Vagina (tissue), 2 donors: ENCODE data around the gene ERC2. TPM values are rescaled to one million over a fixed set of nuclear protein-coding genes. Genes with fewer than 3 reads are reported as not detected.
A peak's percentile ranks its signal among the peaks of the same experiment; 100 is the strongest.

ENCODE experiments used
- DNase-seq, 2 donors: peaks; one replicate each; pipeline ENCODE4 v3.0.0-alpha.2; 2017; ENCODE audit errors: extremely low spot score in 2 of 2
- H3K27ac ChIP-seq: fragments of 200-600 bp; sonication (generic); one replicate; pipeline ENCODE4 v1.5.1; 2019
- H3K27me3 ChIP-seq: fragments of 200-600 bp; sonication (generic); one replicate; pipeline ENCODE4 v1.5.1; 2019
- H3K36me3 ChIP-seq, 2 donors: fragments of 200-600 bp; sonication (generic); one replicate each; pipeline ENCODE4 v1.5.1; 2017 to 2019
- H3K4me1 ChIP-seq: fragments of 200-600 bp; sonication (generic); one replicate; pipeline ENCODE4 v1.5.1; 2019
- H3K4me3 ChIP-seq, 2 donors: fragments of 200-600 bp; sonication (generic); 1 replicate in 1 of 2; 2 replicates in 1 of 2; pipeline ENCODE4 v1.5.1; 2016 to 2019
- H3K9me3 ChIP-seq: fragments of 200-600 bp; sonication (generic); one replicate; pipeline ENCODE4 v1.5.1; 2019
- POLR2A ChIP-seq, 2 donors: fragments of 450-650 bp; IDR thresholded peaks; one replicate each; pipeline ENCODE4 v1.6.1; 2017; ENCODE audit warnings: antibody characterized with exemption in 2 of 2, mild to moderate bottlenecking in 2 of 2, moderate library complexity in 2 of 2
- POLR2AphosphoS5 ChIP-seq, 2 donors: sonication (generic); formaldehyde crosslinking; IDR thresholded peaks; one replicate each; pipeline ENCODE4 v1.9.0; 2017; ENCODE audit warnings: antibody characterized with exemption in 2 of 2, mild to moderate bottlenecking in 2 of 2, low read depth in 1 of 2; ENCODE audit not compliant: insufficient read depth in 1 of 2
- intact Hi-C: fragments of 100-400 bp; cut with DNase I; formaldehyde crosslinking; loops from one replicate; pipeline ENCODE4 v1.15.1; 2023
- total RNA-seq: library from RNA; depleted of rRNA; stranded (reverse); fragments of >200 nt; gene quantifications from one replicate; pipeline ENCODE4 v1.2.3, GENCODE V29; 2016
- TF ChIP-seq, protein P1 (sequence below), 3 experiments: fragments of 450-650 bp in 2 of 3; fragments of 200-600 bp in 1 of 3; sonication (generic) in 1 of 3; IDR thresholded peaks; one replicate each; pipeline ENCODE4 v1.5.1; 2017 to 2019; ENCODE audit warnings: antibody characterized with exemption in 3 of 3, mild to moderate bottlenecking in 2 of 3, moderate library complexity in 2 of 3

The ERC2 gene
- total RNA-seq, 1 donor from 2014 or later: 1.2 TPM

DNA sequence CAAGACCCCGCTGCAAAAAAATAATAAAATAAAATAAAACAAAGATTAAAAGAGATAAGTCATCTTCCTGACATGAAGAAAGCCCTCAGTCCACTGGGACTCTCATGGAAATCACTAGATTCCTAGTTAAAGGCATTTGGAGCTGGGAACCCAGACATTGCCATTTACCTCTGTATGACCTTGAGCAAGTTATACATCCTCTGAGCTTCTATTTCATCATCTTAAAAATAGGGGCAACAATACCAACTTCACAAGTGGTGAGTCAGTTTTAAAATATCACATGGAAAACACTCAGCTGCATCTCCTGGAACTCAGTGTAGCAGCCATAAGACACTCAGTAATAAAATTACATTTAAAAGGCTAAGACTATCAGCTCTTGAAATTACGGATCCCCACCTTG lies 334.8 kb downstream of the ERC2 start:
- TF ChIP-seq POLR2AphosphoS5 (IDR thresholded peaks at IDR 0.05; ENCODE audit: insufficient read depth in 1 of 2, low read depth in 1 of 2) (no peak), POLR2A (IDR thresholded peaks at IDR 0.05) (no peak)
- TF ChIP-seq, protein P1, sequence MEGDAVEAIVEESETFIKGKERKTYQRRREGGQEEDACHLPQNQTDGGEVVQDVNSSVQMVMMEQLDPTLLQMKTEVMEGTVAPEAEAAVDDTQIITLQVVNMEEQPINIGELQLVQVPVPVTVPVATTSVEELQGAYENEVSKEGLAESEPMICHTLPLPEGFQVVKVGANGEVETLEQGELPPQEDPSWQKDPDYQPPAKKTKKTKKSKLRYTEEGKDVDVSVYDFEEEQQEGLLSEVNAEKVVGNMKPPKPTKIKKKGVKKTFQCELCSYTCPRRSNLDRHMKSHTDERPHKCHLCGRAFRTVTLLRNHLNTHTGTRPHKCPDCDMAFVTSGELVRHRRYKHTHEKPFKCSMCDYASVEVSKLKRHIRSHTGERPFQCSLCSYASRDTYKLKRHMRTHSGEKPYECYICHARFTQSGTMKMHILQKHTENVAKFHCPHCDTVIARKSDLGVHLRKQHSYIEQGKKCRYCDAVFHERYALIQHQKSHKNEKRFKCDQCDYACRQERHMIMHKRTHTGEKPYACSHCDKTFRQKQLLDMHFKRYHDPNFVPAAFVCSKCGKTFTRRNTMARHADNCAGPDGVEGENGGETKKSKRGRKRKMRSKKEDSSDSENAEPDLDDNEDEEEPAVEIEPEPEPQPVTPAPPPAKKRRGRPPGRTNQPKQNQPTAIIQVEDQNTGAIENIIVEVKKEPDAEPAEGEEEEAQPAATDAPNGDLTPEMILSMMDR (IDR thresholded peaks at IDR 0.05): no peak
- Histone ChIP-seq H3K27me3 (no peaks in the 10 kb centered on the region), H3K4me3 (no peak overlapping the region), H3K9me3 (no peaks in the 10 kb centered on the region), H3K4me1 (no peaks in the 10 kb centered on the region), H3K36me3 (no peaks in the 10 kb centered on the region), H3K27ac (no peak overlapping the region)
- no peak for DNase-seq
- intact Hi-C loops: no loop called here

DNA sequence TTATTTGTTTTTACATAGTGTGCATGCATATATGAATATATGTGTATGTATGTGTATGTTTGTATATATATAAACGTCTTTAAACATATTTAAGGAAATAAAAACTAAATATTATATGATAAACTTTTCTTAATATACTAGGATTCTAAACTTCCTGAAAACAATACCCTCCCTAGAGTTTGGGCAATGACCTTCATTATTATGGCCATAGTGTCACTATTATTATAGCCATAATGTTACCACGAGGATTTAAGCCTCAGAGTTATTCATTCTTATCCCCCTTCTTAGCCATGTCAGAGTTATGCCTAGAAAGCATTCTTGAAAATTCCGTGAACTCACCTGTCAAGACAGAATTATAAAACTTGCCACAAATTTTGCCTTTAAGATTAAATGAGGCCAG lies 335.5 kb downstream of the ERC2 start:
- H3K27ac ChIP-seq: no peak overlapping the region
- H3K9me3 ChIP-seq: no peaks in the 10 kb centered on the region
- H3K36me3 ChIP-seq: no peaks in the 10 kb centered on the region
- H3K4me3 ChIP-seq: no peak overlapping the region
- no peak for TF ChIP-seq POLR2AphosphoS5 (IDR thresholded peaks at IDR 0.05; ENCODE audit: insufficient read depth in 1 of 2, low read depth in 1 of 2)
- no peak for TF ChIP-seq POLR2A (IDR thresholded peaks at IDR 0.05)
- TF ChIP-seq, protein P1 (IDR thresholded peaks at IDR 0.05): no peak
- no peaks in the 10 kb centered on the region for H3K4me1 ChIP-seq
- no peaks in the 10 kb centered on the region for H3K27me3 ChIP-seq
- intact Hi-C loops: no loop called here
- DNase-seq: no peak

DNA sequence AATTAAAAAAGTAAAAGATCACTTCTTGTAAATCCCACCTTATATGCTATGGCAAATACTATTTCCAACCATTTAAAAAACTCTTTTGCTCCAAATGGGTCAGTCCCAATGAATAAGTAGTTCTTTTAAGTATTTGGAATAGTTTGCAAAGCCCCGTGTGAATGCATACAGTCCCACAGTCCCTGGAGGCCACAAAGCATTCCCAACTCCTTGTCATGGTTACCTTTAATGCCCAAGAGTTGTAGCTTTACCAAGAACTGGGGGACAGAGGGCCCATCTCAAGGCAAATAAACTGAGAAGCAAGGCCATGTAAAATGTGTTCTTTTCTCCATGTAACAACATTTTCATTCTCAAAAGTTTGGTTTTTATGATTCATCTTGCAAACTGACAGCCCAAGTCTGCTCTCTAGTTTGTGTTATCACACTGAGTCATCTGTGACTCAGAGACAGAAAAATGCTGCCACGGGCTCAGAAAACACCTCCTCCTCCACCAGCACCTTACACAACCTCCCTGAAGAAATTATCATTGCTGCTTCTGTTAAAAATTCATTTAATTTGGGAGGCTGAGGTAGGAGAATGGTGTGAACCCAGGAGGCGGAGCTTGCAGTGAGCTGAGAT lies 336.2 kb downstream of the ERC2 start:
- H3K4me1 ChIP-seq: no peaks in the 10 kb centered on the region
- no peaks in the 10 kb centered on the region for H3K27me3 ChIP-seq
- H3K27ac ChIP-seq: no peak overlapping the region
- intact Hi-C loops: no loop called here
- H3K36me3 ChIP-seq: no peaks in the 10 kb centered on the region
- no peaks in the 10 kb centered on the region for H3K9me3 ChIP-seq
- no peak overlapping the region for H3K4me3 ChIP-seq
- DNase-seq: no peak
- TF ChIP-seq POLR2A (IDR thresholded peaks at IDR 0.05) (no peak), POLR2AphosphoS5 (IDR thresholded peaks at IDR 0.05; ENCODE audit: insufficient read depth in 1 of 2, low read depth in 1 of 2) (peak in 1 of 2 donors; percentile 43)

DNA sequence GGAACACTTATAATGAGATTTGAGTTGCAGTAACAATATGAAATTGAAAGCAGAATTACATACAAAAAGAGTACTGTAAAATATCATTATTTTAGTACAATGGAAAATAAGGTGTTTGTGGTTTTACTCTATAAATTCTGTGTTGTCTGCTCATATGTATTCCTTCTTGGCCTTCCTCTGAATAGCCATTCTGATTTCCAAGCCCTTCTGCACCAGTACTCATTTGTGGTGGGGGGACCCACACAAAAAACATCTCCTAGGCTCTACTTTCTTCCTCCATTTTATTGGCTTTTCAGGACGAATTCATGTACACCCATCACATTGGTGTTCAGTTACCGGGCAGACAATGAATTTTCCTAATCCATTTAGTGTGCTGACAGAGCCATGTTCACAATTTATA lies 338.2 kb downstream of the ERC2 start:
- Histone ChIP-seq H3K4me1 (no peaks in the 10 kb centered on the region), H3K27ac (no peak overlapping the region), H3K36me3 (no peaks in the 10 kb centered on the region), H3K4me3 (no peak overlapping the region), H3K9me3 (no peaks in the 10 kb centered on the region), H3K27me3 (no peaks in the 10 kb centered on the region)
- no peak for DNase-seq
- TF ChIP-seq, protein P1 (IDR thresholded peaks at IDR 0.05): no peak
- TF ChIP-seq POLR2AphosphoS5 (IDR thresholded peaks at IDR 0.05; ENCODE audit: insufficient read depth in 1 of 2, low read depth in 1 of 2): no peak
- no peak for TF ChIP-seq POLR2A (IDR thresholded peaks at IDR 0.05)
- intact Hi-C loops: no loop called here

DNA sequence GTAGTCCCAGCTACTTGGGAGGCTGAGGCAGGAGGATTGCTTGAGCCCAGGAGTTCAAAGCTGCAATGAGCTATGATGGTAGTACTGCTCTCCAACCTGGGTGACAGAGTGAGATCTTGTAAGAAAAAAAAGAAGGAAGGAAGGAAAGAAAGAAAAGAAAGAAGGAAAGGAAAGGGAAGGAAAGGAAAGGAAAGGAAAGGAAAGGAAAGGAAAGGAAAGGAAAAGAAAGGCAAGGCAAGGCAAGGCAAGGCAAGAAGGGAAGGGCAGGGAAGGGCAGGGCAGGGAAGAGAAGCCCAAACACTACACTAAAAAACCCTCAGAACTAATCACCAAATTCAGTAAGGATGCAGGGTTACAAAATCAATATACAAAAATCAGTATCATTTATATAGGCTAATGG lies 341.6 kb downstream of the ERC2 start:
- intact Hi-C loops: no loop called here
- TF ChIP-seq, protein P1 (IDR thresholded peaks at IDR 0.05): no peak
- no peak for TF ChIP-seq POLR2A (IDR thresholded peaks at IDR 0.05)
- TF ChIP-seq POLR2AphosphoS5 (IDR thresholded peaks at IDR 0.05; ENCODE audit: insufficient read depth in 1 of 2, low read depth in 1 of 2): no peak

More for the DNA sequence above, 341.6 kb downstream of the ERC2 start:
- H3K9me3 ChIP-seq: no peaks in the 10 kb centered on the region
- no peak overlapping the region for H3K27ac ChIP-seq
- no peak overlapping the region for H3K4me3 ChIP-seq
- DNase-seq: no peak
- no peaks in the 10 kb centered on the region for H3K36me3 ChIP-seq
- no peaks in the 10 kb centered on the region for H3K27me3 ChIP-seq
- no peaks in the 10 kb centered on the region for H3K4me1 ChIP-seq
